Measurements from ENCODE around the gene SCMH1. TPM values are rescaled to one million over a fixed set of nuclear protein-coding genes. Genes with fewer than 3 reads are reported as not detected.

Gene SCMH1
- total RNA-seq, 1 donor from 2014 or later = 28.0 TPM

DNA sequence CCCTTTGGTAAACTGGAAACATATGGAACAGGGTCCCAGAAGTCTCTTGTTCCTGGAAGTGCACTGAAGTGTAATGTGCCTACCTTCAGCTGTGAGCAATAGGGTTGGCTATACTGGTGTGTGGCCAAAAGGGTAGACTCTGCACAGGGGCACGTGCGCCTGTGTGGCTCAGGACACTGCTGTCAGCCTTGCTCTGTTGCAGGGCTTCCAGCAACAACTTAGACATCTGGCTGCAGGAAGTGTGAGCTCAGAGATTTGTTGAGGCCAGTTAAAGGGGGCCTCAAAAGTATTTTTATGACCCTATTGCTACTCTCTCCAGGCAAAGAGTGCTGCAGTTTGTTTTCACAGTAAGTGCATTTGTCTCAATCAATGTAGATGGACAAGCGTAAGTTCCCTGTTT lies 255.2 kb downstream of the SCMH1 start:
- Mint-ChIP-seq H3K9me3 (no peaks in the 10 kb centered on the region), H3K4me1 (peaks cover 5% of the 10 kb centered on the region), H3K36me3 (ENCODE audit: low read depth) (peaks cover 95% of the 10 kb centered on the region), H3K27me3 (no peaks in the 10 kb centered on the region), H3K27ac (no peak overlapping the region), H3K4me3 (no peak overlapping the region)
- ChIA-PET CTCF (no interaction called here), POLR2A (no interaction called here)
- intact Hi-C loops (cut with micrococcal nuclease) = no loop called here
- DNase-seq = no peak
- no peak for ATAC-seq (ENCODE audit: low read depth)
- TF ChIP-seq, protein P1, sequence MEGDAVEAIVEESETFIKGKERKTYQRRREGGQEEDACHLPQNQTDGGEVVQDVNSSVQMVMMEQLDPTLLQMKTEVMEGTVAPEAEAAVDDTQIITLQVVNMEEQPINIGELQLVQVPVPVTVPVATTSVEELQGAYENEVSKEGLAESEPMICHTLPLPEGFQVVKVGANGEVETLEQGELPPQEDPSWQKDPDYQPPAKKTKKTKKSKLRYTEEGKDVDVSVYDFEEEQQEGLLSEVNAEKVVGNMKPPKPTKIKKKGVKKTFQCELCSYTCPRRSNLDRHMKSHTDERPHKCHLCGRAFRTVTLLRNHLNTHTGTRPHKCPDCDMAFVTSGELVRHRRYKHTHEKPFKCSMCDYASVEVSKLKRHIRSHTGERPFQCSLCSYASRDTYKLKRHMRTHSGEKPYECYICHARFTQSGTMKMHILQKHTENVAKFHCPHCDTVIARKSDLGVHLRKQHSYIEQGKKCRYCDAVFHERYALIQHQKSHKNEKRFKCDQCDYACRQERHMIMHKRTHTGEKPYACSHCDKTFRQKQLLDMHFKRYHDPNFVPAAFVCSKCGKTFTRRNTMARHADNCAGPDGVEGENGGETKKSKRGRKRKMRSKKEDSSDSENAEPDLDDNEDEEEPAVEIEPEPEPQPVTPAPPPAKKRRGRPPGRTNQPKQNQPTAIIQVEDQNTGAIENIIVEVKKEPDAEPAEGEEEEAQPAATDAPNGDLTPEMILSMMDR (IDR thresholded peaks at IDR 0.05) = no peak

DNA sequence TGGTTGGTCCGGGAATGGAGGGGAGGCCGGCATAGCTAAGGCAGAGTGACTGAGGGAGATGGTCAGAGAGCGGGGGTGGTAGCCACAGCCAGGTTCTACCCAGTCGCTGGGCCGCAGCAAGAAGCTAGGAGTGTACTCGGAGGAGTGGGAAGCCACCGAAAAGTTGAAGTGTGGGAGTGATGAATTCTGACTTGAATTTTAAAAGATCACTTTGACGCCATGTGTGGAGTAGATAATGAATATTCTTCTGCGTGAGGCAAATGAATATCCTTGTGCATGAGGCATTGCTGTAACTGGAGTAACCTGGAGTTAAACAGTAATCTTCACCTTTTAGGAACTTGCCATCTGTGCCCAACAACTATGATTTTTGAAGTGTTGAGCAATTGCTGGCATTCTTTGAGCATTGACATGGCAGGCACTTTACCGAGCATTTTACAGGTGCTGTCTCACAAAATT lies 255.8 kb downstream of the SCMH1 start:
- H3K36me3 Mint-ChIP-seq (ENCODE audit: low read depth) = peaks cover 89% of the 10 kb centered on the region
- ChIA-PET POLR2A (no interaction called here), CTCF (no interaction called here)
- H3K27ac Mint-ChIP-seq = no peak overlapping the region
- intact Hi-C loops (cut with micrococcal nuclease) = no loop called here
- TF ChIP-seq, protein P1 (IDR thresholded peaks at IDR 0.05) = no peak
- H3K9me3 Mint-ChIP-seq = no peaks in the 10 kb centered on the region
- DNase-seq (no peak), ATAC-seq (ENCODE audit: low read depth) (no peak)
- H3K27me3 Mint-ChIP-seq = no peaks in the 10 kb centered on the region
- H3K4me3 Mint-ChIP-seq = no peak overlapping the region
- peaks cover 8% of the 10 kb centered on the region for H3K4me1 Mint-ChIP-seq

DNA sequence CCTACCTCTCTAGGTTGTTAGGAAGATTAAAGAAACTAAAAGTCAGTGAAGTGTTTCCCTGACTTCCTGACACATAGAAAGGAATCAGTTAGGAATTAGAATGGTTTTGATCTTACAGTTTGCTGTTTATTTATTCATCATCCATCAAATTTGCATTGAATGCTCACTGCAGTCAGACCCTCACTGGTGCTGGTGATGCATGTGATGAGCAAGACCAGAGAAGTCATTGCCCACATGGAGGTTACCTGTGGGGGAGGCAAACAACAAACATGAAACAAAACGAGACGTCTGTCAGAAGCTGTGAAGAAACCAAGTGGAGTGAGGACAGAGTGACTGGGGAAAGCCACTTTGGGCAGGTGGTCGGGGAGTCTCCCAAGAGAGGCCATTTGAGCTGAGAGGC lies 256.2 kb downstream of the SCMH1 start:
- H3K27me3 Mint-ChIP-seq = no peaks in the 10 kb centered on the region
- peaks cover 13% of the 10 kb centered on the region for H3K4me1 Mint-ChIP-seq
- ATAC-seq (ENCODE audit: low read depth) = no peak
- POLR2A ChIA-PET = no interaction called here
- H3K4me3 Mint-ChIP-seq = no peak overlapping the region
- no peaks in the 10 kb centered on the region for H3K9me3 Mint-ChIP-seq
- H3K27ac Mint-ChIP-seq = no peak overlapping the region
- intact Hi-C loops (cut with micrococcal nuclease) = no loop called here
- DNase-seq = no peak
- peaks cover 84% of the 10 kb centered on the region for H3K36me3 Mint-ChIP-seq (ENCODE audit: low read depth)
- TF ChIP-seq, protein P1 (IDR thresholded peaks at IDR 0.05) = no peak
- CTCF ChIA-PET = no interaction called here

DNA sequence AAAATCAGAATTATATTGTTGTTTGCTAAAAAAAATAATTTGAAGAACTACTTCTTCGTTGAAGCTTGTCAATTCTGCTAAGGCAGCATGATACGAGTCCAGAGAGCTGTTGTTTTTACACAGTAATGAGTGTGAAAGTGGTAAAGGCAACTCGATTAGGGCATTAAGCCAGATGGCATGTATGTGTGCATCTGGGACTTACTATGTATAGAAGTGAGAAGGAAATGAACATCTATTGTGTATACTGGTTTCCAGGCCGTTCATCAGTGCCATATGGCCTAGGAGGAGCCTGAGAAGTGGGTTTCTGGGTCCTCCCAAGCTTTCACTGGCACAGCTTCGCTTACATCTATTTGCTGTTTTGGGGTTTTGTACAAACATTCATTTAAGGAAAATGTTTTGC lies 256.9 kb downstream of the SCMH1 start:
- TF ChIP-seq, protein P1 (IDR thresholded peaks at IDR 0.05) = no peak
- Mint-ChIP-seq H3K36me3 (ENCODE audit: low read depth) (peaks cover 80% of the 10 kb centered on the region), H3K4me3 (no peak overlapping the region), H3K4me1 (peaks cover 19% of the 10 kb centered on the region), H3K27me3 (no peaks in the 10 kb centered on the region), H3K27ac (no peak overlapping the region), H3K9me3 (no peaks in the 10 kb centered on the region)
- no peak for ATAC-seq (ENCODE audit: low read depth)
- intact Hi-C loops (cut with micrococcal nuclease) = no loop called here
- POLR2A ChIA-PET = no interaction called here
- no peak for DNase-seq
- CTCF ChIA-PET = no interaction called here

DNA sequence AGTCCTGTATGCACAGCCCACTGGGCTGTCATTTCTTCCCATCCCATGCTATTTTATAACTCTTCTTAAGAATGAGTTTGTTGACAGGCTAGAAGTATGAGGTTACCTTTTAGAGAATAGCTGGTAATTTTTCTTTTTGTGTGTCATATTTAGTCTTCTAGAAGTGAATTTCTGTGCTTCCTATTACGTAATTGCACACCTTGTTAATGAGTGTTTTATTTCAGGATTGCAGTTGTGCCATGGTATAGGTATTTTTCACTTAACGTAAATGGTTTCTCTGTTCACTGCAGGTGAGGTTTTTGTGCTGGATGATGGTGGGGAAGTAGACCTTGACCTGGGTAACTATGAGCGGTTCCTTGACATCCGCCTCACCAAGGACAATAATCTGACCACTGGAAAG lies 257.6 kb downstream of the SCMH1 start:
- DNase-seq = no peak
- intact Hi-C loops (cut with micrococcal nuclease) = no loop called here
- CTCF ChIA-PET = no interaction called here
- TF ChIP-seq, protein P1 (IDR thresholded peaks at IDR 0.05) = no peak
- no peaks in the 10 kb centered on the region for H3K27me3 Mint-ChIP-seq
- H3K4me3 Mint-ChIP-seq = no peak overlapping the region
- H3K36me3 Mint-ChIP-seq (ENCODE audit: low read depth) = peaks cover 74% of the 10 kb centered on the region
- no peaks in the 10 kb centered on the region for H3K9me3 Mint-ChIP-seq
- POLR2A ChIA-PET = no interaction called here
- ATAC-seq (ENCODE audit: low read depth) = no peak
- H3K4me1 Mint-ChIP-seq = peaks cover 19% of the 10 kb centered on the region
- no peak overlapping the region for H3K27ac Mint-ChIP-seq

Measured in activated B cell treated with CpG ODN at 0.5 μM for 24 hours (primary cell).